Activated CD8-positive, alpha-beta memory T cell treated with anti-CD3 and anti-CD28 coated beads, Interleukin-2, amount 50 U/mL, for 1 hour (primary cell): ENCODE measurements around the gene STK11IP.

Source experiments
- DNase-seq: peaks from one replicate; pipeline ENCODE4 v3.0.0-alpha.2; 2020; ENCODE audit errors: extremely low read depth

The STK11IP gene

GRCh38 chr2:219615894-219616293 lies 18.2 kb downstream of the STK11IP start:
- no peak for DNase-seq

- DNase-seq, result no peak
Observed at GRCh38 chr2:219616550-219616949, 18.9 kb downstream of the STK11IP start.

GRCh38 chr2:219618733-219619122 lies 21.1 kb downstream of the STK11IP start:
- DNase-seq, result no peak

GRCh38 chr2:219619235-219619634 lies 21.6 kb downstream of the STK11IP start:
- DNase-seq, result no peak

GRCh38 chr2:219620546-219620945 lies 22.9 kb downstream of the STK11IP start:
- no peak for DNase-seq

- no peak for DNase-seq
Observed at GRCh38 chr2:219621935-219622334, 24.3 kb downstream of the STK11IP start.

GRCh38 chr2:219622472-219622871 lies 24.8 kb downstream of the STK11IP start:
- no peak for DNase-seq

- DNase-seq, result no peak
Observed at GRCh38 chr2:219624565-219624964, 26.9 kb downstream of the STK11IP start.

- no peak for DNase-seq
Observed at GRCh38 chr2:219625179-219625578, 27.5 kb downstream of the STK11IP start.

GRCh38 chr2:219626540-219626939 lies 28.9 kb downstream of the STK11IP start:
- no peak for DNase-seq

- no peak for DNase-seq
Observed at GRCh38 chr2:219627103-219628100, 29.7 kb downstream of the STK11IP start, which contains the start of gene SLC4A3. TSS of gene SLC4A3 (plus strand) at chr2:219627630. CDS start at chr2:219627993, 363 bp downstream.

GRCh38 chr2:219628235-219628985 lies 30.8 kb downstream of the STK11IP start:
- DNase-seq, result no peak

- DNase-seq, result no peak
Observed at GRCh38 chr2:219628986-219629901, 31.6 kb downstream of the STK11IP start.

- no peak for DNase-seq
Observed at GRCh38 chr2:219629976-219630695, 32.5 kb downstream of the STK11IP start.

GRCh38 chr2:219630770-219631405 lies 33.2 kb downstream of the STK11IP start:
- DNase-seq, result no peak

- no peak for DNase-seq
Observed at GRCh38 chr2:219631406-219631891, 33.8 kb downstream of the STK11IP start.

GRCh38 chr2:219631904-219632759 lies 34.5 kb downstream of the STK11IP start:
- no peak for DNase-seq

- no peak for DNase-seq
Observed at GRCh38 chr2:219632760-219633105, 35.1 kb downstream of the STK11IP start.
